ENCODE measurements around the gene TMEM63B.

- TF ChIP-seq POLR2A (IDR thresholded peaks at IDR 0.05), result no peak
- TF ChIP-seq, protein P1, sequence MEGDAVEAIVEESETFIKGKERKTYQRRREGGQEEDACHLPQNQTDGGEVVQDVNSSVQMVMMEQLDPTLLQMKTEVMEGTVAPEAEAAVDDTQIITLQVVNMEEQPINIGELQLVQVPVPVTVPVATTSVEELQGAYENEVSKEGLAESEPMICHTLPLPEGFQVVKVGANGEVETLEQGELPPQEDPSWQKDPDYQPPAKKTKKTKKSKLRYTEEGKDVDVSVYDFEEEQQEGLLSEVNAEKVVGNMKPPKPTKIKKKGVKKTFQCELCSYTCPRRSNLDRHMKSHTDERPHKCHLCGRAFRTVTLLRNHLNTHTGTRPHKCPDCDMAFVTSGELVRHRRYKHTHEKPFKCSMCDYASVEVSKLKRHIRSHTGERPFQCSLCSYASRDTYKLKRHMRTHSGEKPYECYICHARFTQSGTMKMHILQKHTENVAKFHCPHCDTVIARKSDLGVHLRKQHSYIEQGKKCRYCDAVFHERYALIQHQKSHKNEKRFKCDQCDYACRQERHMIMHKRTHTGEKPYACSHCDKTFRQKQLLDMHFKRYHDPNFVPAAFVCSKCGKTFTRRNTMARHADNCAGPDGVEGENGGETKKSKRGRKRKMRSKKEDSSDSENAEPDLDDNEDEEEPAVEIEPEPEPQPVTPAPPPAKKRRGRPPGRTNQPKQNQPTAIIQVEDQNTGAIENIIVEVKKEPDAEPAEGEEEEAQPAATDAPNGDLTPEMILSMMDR (IDR thresholded peaks at IDR 0.05), result no peak
These were observed 7.6 kb upstream of the TMEM63B start for GRCh38 chr6:44119704-44120262.
